Caco-2 (cell line): ENCODE data around the gene MCAM. TPM values are rescaled to one million over a fixed set of nuclear protein-coding genes. Genes with fewer than 3 reads are reported as not detected.

ENCODE experiments used
- BruUV-seq: library from RNA; stranded (reverse); fragments of 400-500 nt; replicated peaks from 2 replicates; lab custom pipeline; 2021; lab: Mats Ljungman, UMichigan
- CTCF ChIA-PET: fragments of 300-600 bp; sonication (Branson Sonifier 250); formaldehyde crosslinking; loops from one replicate; lab custom pipeline; 2022; ENCODE audit warnings: antibody characterized with exemption; lab: Charles Lee
- POLR2A ChIA-PET: fragments of 300-600 bp; sonication (Branson Sonifier 250); formaldehyde crosslinking; loops from one replicate; lab custom pipeline; 2022; ENCODE audit warnings: antibody characterized with exemption; lab: Charles Lee
- DNase-seq, 2 experiments: peaks; one replicate each; pipeline versions ENCODE4 v3.0.0 to v3.0.0-alpha.2; 2020 to 2022
- H3K27me3 ChIP-seq: replicated peaks from 2 replicates; pipeline ENCODE4 v1.6.0; 2011; ENCODE audit warnings: low read length; ENCODE audit not compliant: control insufficient read depth, insufficient read depth
- H3K36me3 ChIP-seq: 2 replicates; pipeline ENCODE4 v1.5.1; 2011; ENCODE audit warnings: low read length; ENCODE audit not compliant: control insufficient read depth, insufficient read depth
- H3K4me1 ChIP-seq: fragments of 250-450 bp; sonication (Bioruptor Pico); 2 replicates; pipeline ENCODE4 v1.5.1; 2020; ENCODE audit warnings: mild to moderate bottlenecking
- H3K4me3 ChIP-seq: 2 replicates; pipeline ENCODE4 v1.5.1; 2011; ENCODE audit warnings: low read depth, mild to moderate bottlenecking, control low read depth, low read length
- H3K9me3 ChIP-seq: fragments of 250-450 bp; sonication (Bioruptor Pico); 2 replicates; pipeline ENCODE4 v1.5.1; 2020; ENCODE audit warnings: mild to moderate bottlenecking, moderate library complexity
- H3K27ac Mint-ChIP-seq: one replicate; pipeline ENCODE4 v1.8.0; 2022; ENCODE audit warnings: mixed read lengths; ENCODE audit not compliant: unreplicated experiment
- H3K27me3 Mint-ChIP-seq: one replicate; pipeline ENCODE4 v1.8.0; 2022; ENCODE audit warnings: mixed read lengths; ENCODE audit not compliant: insufficient read depth, unreplicated experiment
- H3K36me3 Mint-ChIP-seq: one replicate; pipeline ENCODE4 v1.8.0; 2022; ENCODE audit warnings: mild to moderate bottlenecking, mixed read lengths; ENCODE audit not compliant: insufficient read depth, unreplicated experiment
- H3K4me1 Mint-ChIP-seq: one replicate; pipeline ENCODE4 v1.8.0; 2022; ENCODE audit warnings: low read depth, mixed read lengths; ENCODE audit not compliant: unreplicated experiment
- H3K4me3 Mint-ChIP-seq: one replicate; pipeline ENCODE4 v1.8.0; 2022; ENCODE audit warnings: mild to moderate bottlenecking, moderate library complexity, mixed read lengths; ENCODE audit not compliant: unreplicated experiment
- H3K9me3 Mint-ChIP-seq: one replicate; pipeline ENCODE4 v1.8.0; 2022; ENCODE audit warnings: mixed read lengths; ENCODE audit not compliant: unreplicated experiment
- CTCF ChIP-seq, 2 experiments: fragments of 200-600 bp in 1 of 2; IDR thresholded peaks; 1 replicate in 1 of 2; 2 replicates in 1 of 2; pipeline versions ENCODE4 v1.5.1 to v1.8.0; 2011 to 2022; ENCODE audit warnings: antibody characterized with exemption in 1 of 2, control low read depth in 1 of 2, inconsistent platforms in 1 of 2, low read depth in 1 of 2, low read length in 1 of 2, mild to moderate bottlenecking in 1 of 2, moderate library complexity in 1 of 2; ENCODE audit not compliant: insufficient read depth in 1 of 2, severe bottlenecking in 1 of 2, unreplicated experiment in 1 of 2
- intact Hi-C: fragments of 100-400 bp; cut with micrococcal nuclease; formaldehyde crosslinking; loops from one replicate; pipeline ENCODE4 v1.10.0; 2022; ENCODE audit not compliant: unreplicated experiment
- total RNA-seq: library from RNA; stranded (reverse); gene quantifications from 2 replicates; pipeline ENCODE4 v1.2.3, GENCODE V29; 2022

The MCAM gene
- total RNA-seq, 1 experiment from 2014 or later = 9.8 TPM

GRCh38 chr11:119355091-119355843 is 38.3 kb upstream of the MCAM start:
- intact Hi-C loops = no loop called here
- CTCF ChIA-PET = interaction anchor here (0.6 to 1.8 kb wide), 4 partner anchors 15 to 149 kb away, joined by 3 to 7 read pairs (median 5); partner anchors contain the start of gene CBL

GRCh38 chr11:119352857-119353260 is 35.9 kb upstream of the MCAM start:
- CTCF ChIA-PET = interaction anchor here (1.1 to 2.5 kb wide), 2 partner anchors 13 to 15 kb away, joined by 3 to 15 read pairs; no protein-coding TSS in a partner anchor
- intact Hi-C loops = loop anchor here (1.0 to 2.0 kb wide), 2 partner anchors 16 to 21 kb away; no protein-coding TSS in a partner anchor
- Histone ChIP-seq H3K27me3 (no peaks in the 10 kb centered on the region), H3K4me1 (peaks cover 7% of the 10 kb centered on the region; the same call in 1 of the 2 replicates), H3K9me3 (no peaks in the 10 kb centered on the region), H3K4me3 (no peak overlapping the region), H3K36me3 (0 out of 2 replicates have a peak, but pooled peaks cover 1% of the 10 kb centered on the region)
- Mint-ChIP-seq H3K27ac (no peak overlapping the region), H3K9me3 (no peaks in the 10 kb centered on the region), H3K36me3 (peaks cover 17% of the 10 kb centered on the region), H3K4me3 (no peak overlapping the region), H3K4me1 (peaks cover 8% of the 10 kb centered on the region), H3K27me3 (peaks cover 3% of the 10 kb centered on the region)
- peak in 1 of 2 experiments; percentile 47 for DNase-seq
- POLR2A ChIA-PET = no interaction called here
- no TSS peak for BruUV-seq
- TF ChIP-seq CTCF (IDR thresholded peaks at IDR 0.05; ENCODE audit: insufficient read depth in 1 of 2, low read depth in 1 of 2, low read length in 1 of 2, severe bottlenecking in 1 of 2, unreplicated experiment in 1 of 2) = no peak

More at GRCh38 chr11:119355091-119355843, 38.3 kb upstream of the MCAM start:
- Histone ChIP-seq H3K27me3 (no peaks in the 10 kb centered on the region), H3K9me3 (no peaks in the 10 kb centered on the region), H3K4me3 (no peak overlapping the region), H3K4me1 (peaks cover 7% of the 10 kb centered on the region; the same call in 1 of the 2 replicates), H3K36me3 (peaks cover 6% of the 10 kb centered on the region; the same call in 1 of the 2 replicates)
- Mint-ChIP-seq H3K4me3 (no peak overlapping the region), H3K36me3 (peaks cover 29% of the 10 kb centered on the region), H3K27ac (no peak overlapping the region), H3K27me3 (peaks cover 3% of the 10 kb centered on the region), H3K9me3 (no peaks in the 10 kb centered on the region), H3K4me1 (peaks cover 8% of the 10 kb centered on the region)
- DNase-seq = no peak
- POLR2A ChIA-PET = no interaction called here
- TF ChIP-seq CTCF (IDR thresholded peaks at IDR 0.05; ENCODE audit: insufficient read depth in 1 of 2, low read depth in 1 of 2, low read length in 1 of 2, severe bottlenecking in 1 of 2, unreplicated experiment in 1 of 2) = no peak
- BruUV-seq = no TSS peak

DNA sequence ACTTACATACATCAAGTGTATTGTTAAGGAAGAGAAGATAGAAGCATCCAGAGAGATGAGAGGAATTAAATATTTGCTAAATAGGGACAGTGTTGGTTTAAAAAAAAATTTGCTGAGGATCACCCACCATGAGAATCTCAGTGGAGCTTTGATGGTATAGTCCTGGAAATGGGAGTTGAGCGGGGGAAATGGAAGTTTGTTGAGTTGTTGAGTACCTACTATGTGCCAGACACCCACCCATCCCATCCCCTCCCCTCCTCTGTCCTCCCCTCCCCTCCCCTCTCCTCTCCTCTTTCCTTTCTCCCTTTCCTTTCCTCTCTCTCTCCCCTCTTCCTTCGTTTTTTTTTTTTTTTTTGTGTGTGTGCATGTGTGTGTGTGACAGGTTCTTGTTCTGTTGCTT is 34.3 kb upstream of the MCAM start:
- no peak for TF ChIP-seq CTCF (IDR thresholded peaks at IDR 0.05; ENCODE audit: insufficient read depth in 1 of 2, low read depth in 1 of 2, low read length in 1 of 2, severe bottlenecking in 1 of 2, unreplicated experiment in 1 of 2)
- Histone ChIP-seq H3K9me3 (no peaks in the 10 kb centered on the region), H3K4me1 (peaks cover 7% of the 10 kb centered on the region; the same call in 1 of the 2 replicates), H3K4me3 (no peak overlapping the region), H3K27me3 (no peaks in the 10 kb centered on the region), H3K36me3 (no peaks in the 10 kb centered on the region)
- Mint-ChIP-seq H3K27me3 (peaks cover 3% of the 10 kb centered on the region), H3K4me1 (peaks cover 8% of the 10 kb centered on the region), H3K4me3 (no peak overlapping the region), H3K27ac (no peak overlapping the region), H3K36me3 (peaks cover 10% of the 10 kb centered on the region), H3K9me3 (no peaks in the 10 kb centered on the region)
- no peak for DNase-seq
- POLR2A ChIA-PET = no interaction called here
- CTCF ChIA-PET = interaction anchor here (0.5 to 1.4 kb wide), 2 partner anchors 10 to 81 kb away, joined by 3 to 4 read pairs; no protein-coding TSS in a partner anchor
- BruUV-seq = no TSS peak
- intact Hi-C loops = no loop called here
